CD4-positive, alpha-beta T cell (primary cell): ENCODE measurements around the gene FBXO4. TPM values are rescaled to one million over a fixed set of nuclear protein-coding genes. Genes with fewer than 3 reads are reported as not detected.
"Not testable (repeated sequence)": the region's sequence is repeated elsewhere in the genome, so short reads cannot be mapped to it uniquely, and the experiment has no call there.

Experiments used
- ATAC-seq: fragments of 200-7000 bp; cut with Tn5 transposase; one replicate; pipeline ENCODE4 v1.10.0; 2022; ENCODE audit warnings: mild to moderate bottlenecking; ENCODE audit not compliant: poor library complexity
- CTCF ChIA-PET: fragments of 350-600 bp; sonication (Branson Sonifier 250); formaldehyde crosslinking; loops from one replicate; lab custom pipeline; 2021; ENCODE audit warnings: antibody characterized with exemption, inconsistent platforms; lab: Charles Lee
- POLR2A ChIA-PET: fragments of 350-600 bp; sonication (Branson Sonifier 250); formaldehyde crosslinking; loops from one replicate; lab custom pipeline; 2021; ENCODE audit warnings: antibody characterized with exemption, inconsistent platforms; lab: Charles Lee
- DNase-seq, 14 experiments: peaks; one replicate each; pipeline ENCODE4 v3.0.0-alpha.2; 2013 to 2020; ENCODE audit warnings: mixed read lengths in 2 of 14
- H3K27ac ChIP-seq, 2 donors: one replicate each; pipeline versions ENCODE4 v1.5.1 to v1.7.0; 2013; ENCODE audit warnings: low read length in 2 of 2, low read depth in 1 of 2, mild to moderate bottlenecking in 1 of 2
- H3K27me3 ChIP-seq, 2 experiments: 1 replicate in 1 of 2; 2 replicates in 1 of 2; pipeline versions ENCODE4 v1.6.1 to v1.7.0; 2013; ENCODE audit warnings: low read length in 2 of 2, control low read depth in 1 of 2, mild to moderate bottlenecking in 1 of 2, moderate library complexity in 1 of 2; ENCODE audit not compliant: insufficient read depth in 2 of 2, control insufficient read depth in 1 of 2
- H3K36me3 ChIP-seq: one replicate; pipeline ENCODE4 v1.6.1; 2013; ENCODE audit warnings: low read length, control low read depth; ENCODE audit not compliant: insufficient read depth
- H3K4me1 ChIP-seq: one replicate; pipeline ENCODE4 v1.6.1; 2013; ENCODE audit warnings: low read length, control low read depth; ENCODE audit not compliant: insufficient read depth
- H3K4me3 ChIP-seq: one replicate; pipeline ENCODE4 v1.5.1; 2013; ENCODE audit warnings: mild to moderate bottlenecking, low read length, moderate library complexity
- H3K9me3 ChIP-seq, 2 experiments: 1 replicate in 1 of 2; 2 replicates in 1 of 2; pipeline versions ENCODE4 v1.6.1 to v1.7.0; 2013; ENCODE audit warnings: low read length in 2 of 2, mild to moderate bottlenecking in 2 of 2, control low read depth in 1 of 2, moderate library complexity in 1 of 2; ENCODE audit not compliant: control insufficient read depth in 1 of 2, insufficient read depth in 1 of 2
- H3K27ac Mint-ChIP-seq: one replicate; pipeline ENCODE4 v1.8.0; 2020; ENCODE audit warnings: mixed read lengths
- H3K27me3 Mint-ChIP-seq: one replicate; pipeline ENCODE4 v1.8.0; 2021; ENCODE audit warnings: mixed read lengths
- H3K36me3 Mint-ChIP-seq: one replicate; pipeline ENCODE4 v1.8.0; 2021; ENCODE audit warnings: low read depth, mixed read lengths
- H3K4me1 Mint-ChIP-seq: one replicate; pipeline ENCODE4 v1.8.0; 2021; ENCODE audit warnings: low read depth, mixed read lengths
- H3K4me3 Mint-ChIP-seq: one replicate; pipeline ENCODE4 v1.8.0; 2020; ENCODE audit warnings: mild to moderate bottlenecking, mixed read lengths
- H3K9me3 Mint-ChIP-seq: one replicate; pipeline ENCODE4 v1.8.0; 2020; ENCODE audit warnings: mixed read lengths
- intact Hi-C, 2 experiments: fragments of 100-400 bp; cut with DNase I in 1 of 2; cut with micrococcal nuclease in 1 of 2; formaldehyde crosslinking; loops; one replicate each; pipeline versions ENCODE4 v1.15.1 to v1.9.0; 2023 to 2025; cut with DNase I, micrococcal nuclease
- total RNA-seq, 174 experiments: library from RNA in 2 of 174; stranded (reverse) in 2 of 174; gene quantifications; one replicate each; pipeline ENCODE4 v1.2.3 and lab custom pipeline; 2021 to 2026
- TF ChIP-seq, protein P1 (sequence below): fragments of 200-600 bp; IDR thresholded peaks from one replicate; pipeline ENCODE4 v1.8.0; 2022; ENCODE audit warnings: antibody characterized with exemption, mild to moderate bottlenecking

Gene FBXO4
- total RNA-seq, 2 experiments from 2014 or later = 7.0 to 8.1 TPM

GRCh38 chr5:41980870-41981269, 55.8 kb downstream of the FBXO4 start:
- ChIA-PET POLR2A (interaction anchor here (0.7 kb wide), 1 partner anchor 1534 kb away, joined by 3 read pairs; the partner anchor contains the start of gene C5orf34), CTCF (no interaction called here)
- ATAC-seq (no peak), DNase-seq (no peak)
- no peaks in the 10 kb centered on the region for H3K4me1 ChIP-seq
- Mint-ChIP-seq H3K27ac (no peak overlapping the region), H3K4me1 (no peaks in the 10 kb centered on the region), H3K36me3 (no peaks in the 10 kb centered on the region), H3K27me3 (peaks cover 14% of the 10 kb centered on the region), H3K9me3 (no peaks in the 10 kb centered on the region), H3K4me3 (no peak overlapping the region)
- H3K9me3 ChIP-seq = no peaks in the 10 kb centered on the region
- H3K4me3 ChIP-seq = no peak overlapping the region
- H3K27me3 ChIP-seq = peaks cover 0 to 12% of the 10 kb centered on the region in 2 experiments
- no peaks in the 10 kb centered on the region for H3K36me3 ChIP-seq
- intact Hi-C loops = no loop called here
- H3K27ac ChIP-seq = no peak overlapping the region
- TF ChIP-seq, protein P1, sequence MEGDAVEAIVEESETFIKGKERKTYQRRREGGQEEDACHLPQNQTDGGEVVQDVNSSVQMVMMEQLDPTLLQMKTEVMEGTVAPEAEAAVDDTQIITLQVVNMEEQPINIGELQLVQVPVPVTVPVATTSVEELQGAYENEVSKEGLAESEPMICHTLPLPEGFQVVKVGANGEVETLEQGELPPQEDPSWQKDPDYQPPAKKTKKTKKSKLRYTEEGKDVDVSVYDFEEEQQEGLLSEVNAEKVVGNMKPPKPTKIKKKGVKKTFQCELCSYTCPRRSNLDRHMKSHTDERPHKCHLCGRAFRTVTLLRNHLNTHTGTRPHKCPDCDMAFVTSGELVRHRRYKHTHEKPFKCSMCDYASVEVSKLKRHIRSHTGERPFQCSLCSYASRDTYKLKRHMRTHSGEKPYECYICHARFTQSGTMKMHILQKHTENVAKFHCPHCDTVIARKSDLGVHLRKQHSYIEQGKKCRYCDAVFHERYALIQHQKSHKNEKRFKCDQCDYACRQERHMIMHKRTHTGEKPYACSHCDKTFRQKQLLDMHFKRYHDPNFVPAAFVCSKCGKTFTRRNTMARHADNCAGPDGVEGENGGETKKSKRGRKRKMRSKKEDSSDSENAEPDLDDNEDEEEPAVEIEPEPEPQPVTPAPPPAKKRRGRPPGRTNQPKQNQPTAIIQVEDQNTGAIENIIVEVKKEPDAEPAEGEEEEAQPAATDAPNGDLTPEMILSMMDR = no peak

DNA sequence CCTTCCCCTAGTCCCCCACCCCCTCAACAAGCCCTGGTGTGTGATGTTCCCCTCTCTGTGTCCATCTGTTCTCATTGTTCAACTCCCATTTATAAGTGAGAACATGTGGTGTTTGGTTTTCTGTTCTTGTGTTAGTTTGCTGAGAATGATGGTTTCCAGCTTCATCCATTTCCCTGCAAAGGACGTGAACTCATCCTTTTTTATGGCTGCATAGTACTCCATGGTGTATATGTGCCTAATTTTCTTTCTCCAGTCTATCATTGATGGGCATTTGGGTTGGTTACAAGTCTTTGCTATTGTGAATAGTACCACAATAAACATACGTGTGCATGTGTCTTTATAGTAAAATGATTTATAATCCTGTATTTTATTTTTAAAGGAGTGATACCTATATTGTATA, 57.8 kb downstream of the FBXO4 start:
- H3K4me1 Mint-ChIP-seq, CTCF ChIA-PET, H3K4me1 ChIP-seq, DNase-seq, intact Hi-C loops, H3K27ac ChIP-seq, H3K4me3 Mint-ChIP-seq, POLR2A ChIA-PET, H3K36me3 ChIP-seq, H3K9me3 Mint-ChIP-seq, ATAC-seq, H3K27ac Mint-ChIP-seq, H3K9me3 ChIP-seq, H3K36me3 Mint-ChIP-seq, H3K4me3 ChIP-seq: not testable (repeated sequence)
- peaks cover 0 to 12% of the 10 kb centered on the region in 2 experiments for H3K27me3 ChIP-seq
- H3K27me3 Mint-ChIP-seq = peaks cover 27% of the 10 kb centered on the region

DNA sequence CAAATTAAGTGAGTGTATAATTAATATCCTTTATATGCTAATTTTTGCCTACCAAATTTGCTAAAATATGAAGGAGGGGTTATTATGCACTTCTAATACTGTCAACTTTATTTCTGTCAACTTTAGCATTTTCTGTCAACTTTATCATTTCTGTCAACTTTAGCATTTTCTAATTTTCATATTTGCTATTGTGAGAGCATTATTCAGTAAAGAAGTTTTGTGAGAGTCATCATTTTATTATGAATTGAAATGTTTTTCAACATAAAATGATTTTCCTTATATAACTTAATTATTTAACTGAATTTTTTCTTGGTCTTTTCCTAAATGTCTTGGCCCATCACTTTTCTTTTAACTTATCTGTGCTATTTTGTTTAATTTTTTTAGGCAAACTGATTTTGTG, 58.2 kb downstream of the FBXO4 start:
- intact Hi-C loops = no loop called here
- CTCF ChIA-PET = no interaction called here
- no peak for ATAC-seq
- DNase-seq = no peak
- no peaks in the 10 kb centered on the region for H3K36me3 ChIP-seq
- Mint-ChIP-seq H3K9me3 (peaks cover 2% of the 10 kb centered on the region), H3K4me1 (no peaks in the 10 kb centered on the region), H3K27me3 (peaks cover 32% of the 10 kb centered on the region), H3K36me3 (no peaks in the 10 kb centered on the region), H3K4me3 (no peak overlapping the region), H3K27ac (no peak overlapping the region)
- H3K27ac ChIP-seq = no peak overlapping the region
- no peaks in the 10 kb centered on the region for H3K9me3 ChIP-seq
- POLR2A ChIA-PET = no interaction called here
- TF ChIP-seq, protein P1 = no peak
- H3K4me1 ChIP-seq = no peaks in the 10 kb centered on the region
- H3K4me3 ChIP-seq = no peak overlapping the region
- H3K27me3 ChIP-seq = peaks cover 0 to 12% of the 10 kb centered on the region in 2 experiments
